Measurements from ENCODE around the gene SLC9A6.
"Not testable (repeated sequence)": the region's sequence is repeated elsewhere in the genome, so short reads cannot be mapped to it uniquely, and the experiment has no call there.

SLC9A6 gene

DNA sequence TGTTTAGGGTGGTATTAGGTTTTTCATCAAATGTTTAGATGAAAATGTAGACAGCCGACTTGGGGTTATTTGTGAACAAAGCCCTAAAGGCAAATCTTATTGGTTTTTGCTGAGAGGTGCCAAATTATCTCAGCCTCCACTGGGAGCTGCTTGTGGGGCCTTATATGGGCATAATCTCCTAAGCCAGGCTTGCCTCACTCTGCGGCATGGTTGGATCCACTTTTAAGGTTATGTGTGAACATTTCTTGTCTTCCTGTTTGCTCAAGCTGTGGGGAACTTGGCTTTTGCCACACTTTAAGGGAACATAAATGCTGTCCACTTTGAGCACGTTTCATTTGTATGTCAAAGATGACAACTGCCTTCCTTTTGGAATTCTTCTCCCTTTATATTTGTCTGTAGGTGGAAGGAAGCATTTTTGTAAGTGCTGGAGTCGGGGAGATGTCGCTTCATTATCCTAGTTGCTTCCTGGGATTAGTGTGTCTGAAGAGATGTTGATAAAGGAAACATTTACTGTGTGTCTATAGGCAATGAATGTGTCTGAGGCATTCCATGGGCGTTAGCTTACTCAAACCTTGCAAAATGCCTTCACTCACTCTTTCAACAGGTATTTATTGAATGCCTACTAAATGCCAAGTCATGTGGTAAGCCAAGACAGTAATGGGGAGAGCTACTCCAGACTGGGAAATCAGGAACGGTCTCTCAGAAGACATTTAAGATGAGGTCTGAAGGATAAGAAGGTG, 78.3 kb downstream of the SLC9A6 start:
- no peak for DNase-seq
- no peak for ATAC-seq

- DNase-seq, result no peak
Observed at GRCh38 chrX:136064661-136065043, 79.4 kb downstream of the SLC9A6 start.

DNA sequence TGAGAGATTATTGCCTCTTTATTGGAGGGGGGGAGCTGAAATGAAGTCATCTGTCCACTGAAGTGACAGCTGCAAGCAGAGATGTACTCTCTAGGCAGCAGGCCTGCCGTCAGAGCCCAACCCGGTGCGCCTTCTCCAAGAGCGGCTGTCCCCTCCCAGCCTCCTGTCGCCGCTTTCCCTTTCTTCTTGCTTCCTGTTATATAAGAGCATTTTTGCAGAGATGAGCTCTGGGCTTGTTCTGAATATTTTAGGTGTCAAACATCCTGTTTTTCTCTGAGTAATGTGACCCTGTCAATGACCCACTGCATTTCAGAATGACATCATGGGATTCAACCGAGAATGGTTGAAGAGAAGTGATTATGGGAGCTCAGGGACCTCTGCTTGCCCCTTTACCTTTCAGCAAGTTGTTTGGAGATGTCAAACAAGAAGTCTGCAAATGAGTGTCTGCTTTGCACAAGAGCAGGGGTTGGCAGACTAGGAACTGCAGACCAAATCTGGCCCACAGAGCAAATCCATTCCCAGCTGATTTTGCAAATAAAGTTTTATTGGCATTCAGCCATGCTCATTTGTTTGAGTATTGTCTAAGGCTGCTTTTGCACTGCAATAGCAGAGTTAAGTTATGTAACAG, 79.9 kb downstream of the SLC9A6 start:
- DNase-seq, result no peak
- ATAC-seq, result no peak

More at GRCh38 chrX:136064661-136065043, 79.4 kb downstream of the SLC9A6 start:
- ATAC-seq, result no peak

DNA sequence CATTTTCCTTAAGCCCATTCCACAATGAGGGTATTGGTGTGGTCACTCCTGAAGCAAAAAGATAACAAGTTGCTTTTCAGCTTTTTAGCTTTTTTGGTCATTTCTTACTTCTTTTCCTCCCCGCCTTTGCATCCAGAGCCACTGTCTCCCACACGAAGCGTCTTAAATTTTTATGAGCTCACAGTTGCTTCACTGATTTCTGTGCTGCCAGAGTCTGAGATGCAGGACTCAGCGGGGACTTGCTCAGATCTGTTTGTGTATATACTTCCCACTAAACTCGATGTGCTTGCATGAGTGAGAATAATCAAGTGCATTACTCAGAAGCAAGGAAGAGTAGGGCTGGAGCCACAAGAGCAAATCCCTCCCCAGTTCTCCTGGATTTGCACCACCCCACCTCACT, 81.9 kb downstream of the SLC9A6 start:
- DNase-seq (no peak), ATAC-seq (no peak)

DNA sequence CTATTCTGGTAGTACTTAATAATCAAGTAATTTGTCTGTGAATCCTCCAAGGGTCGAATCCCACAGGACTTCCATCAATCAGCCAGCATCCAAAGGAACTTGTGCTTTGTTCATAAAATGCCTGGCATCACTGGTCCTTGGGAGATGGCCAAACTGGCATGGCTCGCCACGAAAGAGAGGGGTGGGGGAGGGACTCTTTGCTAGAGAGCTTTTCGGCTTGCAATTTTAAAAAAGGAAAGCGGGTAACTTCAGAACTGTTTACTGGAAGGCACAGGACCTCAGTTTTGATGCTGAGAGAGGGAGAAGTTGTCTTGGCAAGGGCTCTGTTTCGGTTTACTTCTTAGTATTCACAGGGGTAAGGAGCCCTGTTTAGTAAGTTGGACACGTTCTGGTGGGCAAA, 82.7 kb downstream of the SLC9A6 start:
- no peak for DNase-seq

DNA sequence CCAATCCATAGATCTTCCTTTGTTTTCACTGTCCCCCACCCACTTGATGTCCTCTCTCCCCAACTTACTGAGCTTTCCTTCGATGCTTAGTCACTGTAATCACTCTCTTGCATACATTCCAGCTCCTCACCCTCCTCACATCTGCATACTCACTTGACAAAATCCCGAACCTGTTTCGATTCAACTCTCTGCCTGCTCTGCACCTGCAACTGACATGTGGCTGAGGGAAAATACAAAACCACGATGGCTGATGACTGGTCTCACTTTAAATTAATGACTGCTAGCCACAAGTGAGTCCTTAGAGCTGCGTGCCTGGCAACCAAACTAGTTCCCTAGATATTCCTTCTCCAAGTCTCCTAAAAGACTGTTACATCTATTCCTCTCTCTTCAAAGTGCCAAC, 91.7 kb downstream of the SLC9A6 start:
- ATAC-seq (peak; percentile 19), DNase-seq (no peak)

More for the DNA sequence above, 82.7 kb downstream of the SLC9A6 start:
- no peak for ATAC-seq

GRCh38 chrX:136080766-136081165, 95.5 kb downstream of the SLC9A6 start:
- DNase-seq, result no peak
- no peak for ATAC-seq

- no peak for DNase-seq
- no peak for ATAC-seq
Observed at GRCh38 chrX:136086521-136086920, 101.3 kb downstream of the SLC9A6 start.

DNA sequence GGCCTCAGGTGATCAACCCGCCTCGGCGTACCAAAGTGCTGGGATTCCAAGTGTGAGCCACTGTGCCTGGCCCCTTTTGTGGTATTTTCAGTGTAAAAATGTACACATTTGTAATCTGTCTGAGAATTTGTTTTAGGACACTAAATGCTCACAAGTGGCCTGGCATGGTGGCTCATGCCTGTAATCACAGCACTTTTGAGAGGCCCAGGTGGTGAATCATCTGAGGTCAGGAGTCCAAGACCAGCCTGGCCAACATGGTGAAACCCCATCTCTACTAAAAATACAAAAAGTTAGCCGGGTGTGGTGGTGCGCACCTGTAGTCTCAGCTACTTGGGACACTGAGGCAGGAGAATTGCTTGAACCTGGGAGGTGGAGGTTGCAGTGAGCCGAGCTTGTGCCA, 106.7 kb downstream of the SLC9A6 start:
- ATAC-seq, DNase-seq: not testable (repeated sequence)

DNA sequence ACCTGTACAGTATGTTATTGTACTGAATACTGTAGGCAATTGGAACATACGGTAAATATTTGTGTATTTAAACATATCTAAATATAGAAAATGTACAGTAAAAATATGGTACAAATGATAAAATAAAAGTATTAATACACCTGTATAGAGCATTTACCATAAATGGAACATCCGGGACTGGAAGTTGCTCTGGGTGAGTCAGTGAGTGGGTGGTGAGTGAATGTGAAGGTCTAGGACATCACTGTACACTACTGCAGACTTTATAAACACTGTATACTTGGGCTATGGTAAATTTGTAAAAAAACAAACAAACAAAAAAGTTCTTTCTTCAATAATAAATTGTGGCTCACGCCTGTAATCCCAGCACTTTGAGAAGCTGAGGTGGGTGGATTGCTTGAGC, 109.7 kb downstream of the SLC9A6 start:
- ATAC-seq, result no peak

More for the DNA sequence above, 109.7 kb downstream of the SLC9A6 start:
- DNase-seq, result no peak
